Measurements from ENCODE around the gene PGPEP1. TPM values are rescaled to one million over a fixed set of nuclear protein-coding genes. Genes with fewer than 3 reads are reported as not detected.

The PGPEP1 gene, protein sequence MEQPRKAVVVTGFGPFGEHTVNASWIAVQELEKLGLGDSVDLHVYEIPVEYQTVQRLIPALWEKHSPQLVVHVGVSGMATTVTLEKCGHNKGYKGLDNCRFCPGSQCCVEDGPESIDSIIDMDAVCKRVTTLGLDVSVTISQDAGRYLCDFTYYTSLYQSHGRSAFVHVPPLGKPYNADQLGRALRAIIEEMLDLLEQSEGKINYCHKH
- total RNA-seq = 10 to 100 TPM; 22.5 to 58.6 (median 44.6) TPM
- 10 to 100 TPM; 26.7 to 31.8 TPM for polyA plus RNA-seq
- long read RNA-seq, donor 1, partial matches to known transcripts = 0 of 15 reads
- long read RNA-seq, donor 1, other reads (novel, unspliced or antisense) = 15 of 15 reads
- long read RNA-seq, donor 2, partial matches to known transcripts = 0 of 9 reads
- long read RNA-seq, donor 2, other reads (novel, unspliced or antisense) = 9 of 9 reads
- long read RNA-seq, donor 3, full-length matches to known transcripts = 3 of 13 reads
- long read RNA-seq, donor 3, partial matches to known transcripts = 1 of 13 reads
- long read RNA-seq, donor 3, other reads (novel, unspliced or antisense) = 9 of 13 reads

DNA sequence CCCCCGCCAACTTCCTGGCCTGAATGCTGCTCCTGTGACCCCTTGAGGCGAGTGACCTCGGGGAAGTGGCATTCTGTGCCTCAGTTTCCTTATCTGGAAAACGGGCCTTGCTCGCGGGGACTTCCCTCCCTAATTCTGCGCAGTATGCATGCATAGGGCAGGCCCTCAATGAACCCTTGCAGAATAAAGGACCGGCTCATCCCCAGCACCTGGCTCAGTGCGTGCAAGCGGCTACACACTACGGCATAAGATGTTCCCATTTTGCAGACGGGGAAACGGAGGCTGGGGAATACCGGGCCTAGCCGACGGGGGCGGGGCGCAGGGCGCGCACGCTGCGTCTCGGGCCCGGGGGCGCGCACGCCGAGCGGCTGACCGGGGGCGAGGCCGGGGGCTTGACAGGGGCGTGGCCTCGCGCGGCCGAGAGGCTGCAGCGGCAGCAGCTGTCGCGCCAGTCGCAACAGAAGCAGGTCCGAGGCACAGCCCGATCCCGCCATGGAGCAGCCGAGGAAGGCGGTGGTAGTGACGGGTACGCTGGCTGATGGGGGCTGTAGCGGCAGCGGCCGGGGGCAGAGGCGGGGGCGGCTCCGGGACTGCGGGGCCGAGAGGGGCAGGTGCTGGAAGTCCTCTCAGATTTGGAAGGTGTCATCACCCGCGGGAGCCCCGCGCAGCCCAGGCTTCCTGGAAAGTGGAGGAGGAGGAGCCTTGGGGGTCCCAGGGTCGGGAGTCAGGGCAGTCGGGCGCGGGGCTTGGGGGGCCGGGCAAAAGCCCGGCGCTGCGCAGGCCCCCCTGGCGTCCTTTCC, at the start of gene PGPEP1:
PGPEP1 (plus strand) TSS at position 409 of the 800 bp plus-strand sequence; CDS start at position 493, 84 bp downstream.
- DNase-seq (peak; percentile 65 to 89 (median 88)), ATAC-seq (peak in 3 of 4 donors; percentile 65 to 90 (median 88))
- H3K27ac ChIP-seq = peak within 1 kb of the TSS; percentile 61 to 92 (median 86)
- no peaks in the 10 kb centered on the region for H3K27me3 ChIP-seq
- intact Hi-C loops (cut with DNase I) = no loop called here
- no peaks in the 10 kb centered on the region for H3K9me3 ChIP-seq
- peaks cover 0 to 31% (median 16%) of the 10 kb centered on the region in 9 donors for H3K36me3 ChIP-seq
- WGBS, 4 donors = 4 to 11% (median 6%) methylated on average over 30 to 69 of the region's 69 CpGs
- H3K4me1 ChIP-seq = peaks cover 0 to 36% (median 12%) of the 10 kb centered on the region in 12 donors
- H3K4me3 ChIP-seq = peak within 1 kb of the TSS; percentile 69 to 99 (median 95)
- peak in 1 of 2 donors; percentile 48 for TF ChIP-seq POLR2A (IDR thresholded peaks at IDR 0.05)
- no peak for TF ChIP-seq CTCF (IDR thresholded peaks at IDR 0.05)

DNA sequence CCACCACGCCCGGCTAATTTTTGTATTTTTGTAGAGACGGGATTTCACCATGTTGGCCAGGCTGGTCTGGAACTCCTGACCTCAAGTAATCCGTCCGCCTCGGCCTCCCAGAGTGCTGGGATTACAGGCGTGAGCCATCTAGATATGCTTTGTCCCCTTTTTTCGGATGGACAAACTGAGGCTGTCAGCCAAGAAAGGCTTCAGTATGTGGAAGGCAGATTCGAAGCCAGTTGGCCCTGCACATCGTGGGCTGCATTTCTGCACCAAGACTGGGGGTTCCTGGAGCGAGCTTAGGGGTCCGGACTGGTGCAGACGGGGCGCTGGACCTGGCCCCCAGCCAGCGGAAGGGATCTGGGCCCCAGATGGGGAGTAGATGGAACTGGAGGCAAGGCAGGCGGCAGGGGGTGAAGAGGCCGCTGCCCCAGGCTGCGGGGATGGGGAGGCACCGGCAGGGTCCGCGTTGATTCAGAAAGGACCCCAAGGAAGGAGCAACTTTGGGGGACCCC, 49.3 kb upstream of the PGPEP1 start:
- ATAC-seq = no peak
- Histone ChIP-seq H3K4me3 (peak overlapping the region; percentile 64 to 98 (median 77)), H3K4me1 (peaks cover 0 to 43% (median 22%) of the 10 kb centered on the region in 12 donors), H3K27me3 (no peaks in the 10 kb centered on the region), H3K36me3 (no peaks in the 10 kb centered on the region), H3K27ac (peak overlapping the region; percentile 96 to 100 (median 99)), H3K9me3 (no peaks in the 10 kb centered on the region)
- WGBS, 4 donors = 43 to 62% (median 47%) methylated on average over 14 to 21 of the region's 21 CpGs
- no peak for TF ChIP-seq POLR2A (IDR thresholded peaks at IDR 0.05)
- no peak for TF ChIP-seq CTCF (IDR thresholded peaks at IDR 0.05)
- no peak for DNase-seq
- intact Hi-C loops (cut with DNase I) = loop anchor here in 1 of 10 donors (1.0 kb wide), 1 partner anchor 9 kb away; no protein-coding TSS in a partner anchor

GRCh38 chr19:18291590-18292461, 48.6 kb upstream of the PGPEP1 start:
- intact Hi-C loops (cut with DNase I) = loop anchor here in 3 of 10 donors (1.0 kb wide), 4 partner anchors 10 to 31 kb away; partner anchors contain the start of genes JUND (in 1 of the 3) and LSM4 (in 1 of the 3)
- ATAC-seq (peak; percentile 71 to 85 (median 82)), DNase-seq (peak; percentile 93 to 94 (median 93))
- peak in 2 of 12 donors; percentile 2 for TF ChIP-seq CTCF (IDR thresholded peaks at IDR 0.05)
- peak in 1 of 2 donors; percentile 54 for TF ChIP-seq POLR2A (IDR thresholded peaks at IDR 0.05)
- Histone ChIP-seq H3K9me3 (no peaks in the 10 kb centered on the region), H3K4me3 (peak overlapping the region; percentile 64 to 98 (median 77)), H3K27me3 (no peaks in the 10 kb centered on the region), H3K36me3 (no peaks in the 10 kb centered on the region), H3K27ac (peak overlapping the region; percentile 96 to 100 (median 99)), H3K4me1 (peaks cover 0 to 43% (median 22%) of the 10 kb centered on the region in 12 donors)
- WGBS, 4 donors = 0 to 1% (median 1%) methylated on average over 28 to 75 of the region's 75 CpGs

Data from heart left ventricle (tissue), 16 donors.